Measurements from ENCODE around the gene FAM53B. TPM values are rescaled to one million over a fixed set of nuclear protein-coding genes. Genes with fewer than 3 reads are reported as not detected.
A peak's percentile ranks its signal among the peaks of the same experiment; 100 is the strongest.

The FAM53B gene
- total and polyA plus RNA-seq, 7 donors, result 9.6 to 36.6 (median 34.2) TPM

- intact Hi-C loops (cut with DNase I), result loop anchor here (5.0 kb wide), 1 partner anchor 42 kb away; the partner anchor contains the start of gene FAM53B
- H3K4me1 ChIP-seq, result peaks cover 0 to 90% (median 79%) of the 10 kb centered on the region in 4 donors
- TF ChIP-seq POLR2A (IDR thresholded peaks at IDR 0.05), result no peak
- TF ChIP-seq CTCF (IDR thresholded peaks at IDR 0.05), result no peak
- no peak for TF ChIP-seq EP300 (IDR thresholded peaks at IDR 0.05)
- no peak for TF ChIP-seq POLR2AphosphoS5 (IDR thresholded peaks at IDR 0.05)
- 81 to 92% methylated on average over 26 of the region's 26 CpGs for WGBS, 2 donors
- DNase-seq, result no peak
- peak overlapping the region; percentile 66 to 81 (median 72) for H3K27ac ChIP-seq
- peaks cover 0 to 20% (median 2%) of the 10 kb centered on the region in 4 donors for H3K36me3 ChIP-seq
- no peaks in the 10 kb centered on the region for H3K9me3 ChIP-seq
- H3K4me3 ChIP-seq, result no peak overlapping the region
- H3K27me3 ChIP-seq, result no peaks in the 10 kb centered on the region
Measured at GRCh38 chr10:124700293-124701037, 43.7 kb downstream of the FAM53B start.

- TF ChIP-seq POLR2A (IDR thresholded peaks at IDR 0.05), result no peak
- no peak for TF ChIP-seq POLR2AphosphoS5 (IDR thresholded peaks at IDR 0.05)
- TF ChIP-seq EP300 (IDR thresholded peaks at IDR 0.05), result no peak
- no peak for TF ChIP-seq CTCF (IDR thresholded peaks at IDR 0.05)
- Histone ChIP-seq H3K4me3 (no peak overlapping the region), H3K27ac (peak overlapping the region in 3 of 4 donors; percentile 66 to 81 (median 76)), H3K27me3 (no peaks in the 10 kb centered on the region), H3K4me1 (peaks cover 0 to 86% (median 76%) of the 10 kb centered on the region in 4 donors), H3K9me3 (no peaks in the 10 kb centered on the region), H3K36me3 (peaks cover 0 to 18% (median 0%) of the 10 kb centered on the region in 4 donors)
- no peak for DNase-seq
- intact Hi-C loops (cut with DNase I), result loop anchor here (5.0 kb wide), 1 partner anchor 43 kb away; the partner anchor contains the start of gene FAM53B
- WGBS, 2 donors, result 92 to 94% methylated on average over 18 of the region's 18 CpGs
Measured at GRCh38 chr10:124699471-124700292, 44.5 kb downstream of the FAM53B start.

GRCh38 chr10:124698545-124699469, 45.4 kb downstream of the FAM53B start:
- TF ChIP-seq POLR2AphosphoS5 (IDR thresholded peaks at IDR 0.05) (no peak), CTCF (IDR thresholded peaks at IDR 0.05) (no peak), EP300 (IDR thresholded peaks at IDR 0.05) (no peak), POLR2A (IDR thresholded peaks at IDR 0.05) (no peak)
- H3K9me3 ChIP-seq, result no peaks in the 10 kb centered on the region
- DNase-seq, result no peak
- no peak overlapping the region for H3K27ac ChIP-seq
- intact Hi-C loops (cut with DNase I), result no loop called here
- 95 to 96% methylated on average over 18 of the region's 18 CpGs for WGBS, 2 donors
- H3K4me1 ChIP-seq, result peaks cover 0 to 86% (median 76%) of the 10 kb centered on the region in 4 donors
- H3K4me3 ChIP-seq, result no peak overlapping the region
- H3K36me3 ChIP-seq, result peaks cover 0 to 19% (median 0%) of the 10 kb centered on the region in 4 donors
- H3K27me3 ChIP-seq, result no peaks in the 10 kb centered on the region

GRCh38 chr10:124697837-124698544, 46.2 kb downstream of the FAM53B start:
- DNase-seq, result no peak
- no peak overlapping the region for H3K4me3 ChIP-seq
- H3K27ac ChIP-seq, result no peak overlapping the region
- H3K36me3 ChIP-seq, result peaks cover 0 to 19% (median 0%) of the 10 kb centered on the region in 4 donors
- no peaks in the 10 kb centered on the region for H3K9me3 ChIP-seq
- intact Hi-C loops (cut with DNase I), result no loop called here
- TF ChIP-seq POLR2A (IDR thresholded peaks at IDR 0.05), result no peak
- TF ChIP-seq EP300 (IDR thresholded peaks at IDR 0.05), result no peak
- no peak for TF ChIP-seq CTCF (IDR thresholded peaks at IDR 0.05)
- TF ChIP-seq POLR2AphosphoS5 (IDR thresholded peaks at IDR 0.05), result no peak
- 71 to 90% methylated on average over 13 of the region's 13 CpGs for WGBS, 2 donors
- peaks cover 0 to 81% (median 73%) of the 10 kb centered on the region in 4 donors for H3K4me1 ChIP-seq
- no peaks in the 10 kb centered on the region for H3K27me3 ChIP-seq
